Measurements from ENCODE around the gene STOML2. TPM values are rescaled to one million over a fixed set of nuclear protein-coding genes. Genes with fewer than 3 reads are reported as not detected.

The STOML2 gene
- total RNA-seq, 4 donors from 2014 or later: 77.6 to 108 (median 89.9) TPM

GRCh38 chr9:35078066-35078465, 24.9 kb downstream of the STOML2 start:
- ATAC-seq (ENCODE audit: low FRiP score) (no peak), DNase-seq (ENCODE audit: low spot score) (no peak)
- TF ChIP-seq CTCF (IDR thresholded peaks at IDR 0.05): no peak

- no peak for TF ChIP-seq CTCF (IDR thresholded peaks at IDR 0.05)
- no peak for ATAC-seq (ENCODE audit: low FRiP score)
- DNase-seq (ENCODE audit: low spot score): no peak
Observed at GRCh38 chr9:35076848-35077247, 26.1 kb downstream of the STOML2 start.

DNA sequence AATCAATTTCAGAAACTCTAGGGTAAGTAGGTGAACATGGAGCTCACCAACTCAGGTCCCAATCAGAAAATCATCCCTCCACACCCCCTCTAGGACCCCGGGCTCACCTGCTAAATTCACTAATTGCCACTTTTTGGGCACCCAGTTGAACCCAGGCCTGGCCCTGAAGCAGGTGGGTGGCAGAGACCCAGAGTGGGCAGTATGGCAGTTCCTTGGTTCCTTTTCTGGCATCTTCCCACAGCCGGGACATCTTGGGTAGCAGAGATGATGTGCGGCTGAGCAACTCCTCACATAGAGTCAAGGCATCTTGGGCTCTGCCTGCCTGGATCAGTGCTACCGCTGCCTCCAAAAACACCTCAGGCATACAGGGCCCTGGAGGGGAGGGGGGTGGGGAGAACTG, 27.6 kb downstream of the STOML2 start:
- DNase-seq (ENCODE audit: low spot score) (no peak), ATAC-seq (ENCODE audit: low FRiP score) (no peak)
- no peak for TF ChIP-seq CTCF (IDR thresholded peaks at IDR 0.05)

- DNase-seq (ENCODE audit: low spot score): no peak
- no peak for ATAC-seq (ENCODE audit: low FRiP score)
- no peak for TF ChIP-seq CTCF (IDR thresholded peaks at IDR 0.05)
Observed at GRCh38 chr9:35074791-35075190, 28.1 kb downstream of the STOML2 start.

DNA sequence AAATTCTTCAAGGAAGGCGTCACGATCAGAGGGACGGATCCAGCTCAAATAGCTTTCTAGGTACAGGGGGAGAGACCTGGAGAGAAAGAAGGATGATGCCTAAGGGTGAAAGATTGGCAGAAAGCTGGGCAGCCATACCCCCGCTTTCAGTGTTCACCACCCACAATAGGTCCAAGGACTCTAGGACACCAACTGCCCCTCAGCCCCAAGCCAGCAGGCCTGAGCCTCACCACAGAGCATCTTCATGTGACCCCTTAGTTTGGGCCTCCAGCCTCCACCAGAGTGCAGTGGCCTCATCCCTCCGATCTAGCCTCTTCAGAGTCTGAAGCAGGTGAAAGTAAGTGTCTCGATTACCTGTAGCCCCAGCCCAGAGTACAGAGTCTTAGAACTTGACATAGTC, 28.8 kb downstream of the STOML2 start:
- no peak for DNase-seq (ENCODE audit: low spot score)
- no peak for ATAC-seq (ENCODE audit: low FRiP score)
- TF ChIP-seq CTCF (IDR thresholded peaks at IDR 0.05): no peak

DNA sequence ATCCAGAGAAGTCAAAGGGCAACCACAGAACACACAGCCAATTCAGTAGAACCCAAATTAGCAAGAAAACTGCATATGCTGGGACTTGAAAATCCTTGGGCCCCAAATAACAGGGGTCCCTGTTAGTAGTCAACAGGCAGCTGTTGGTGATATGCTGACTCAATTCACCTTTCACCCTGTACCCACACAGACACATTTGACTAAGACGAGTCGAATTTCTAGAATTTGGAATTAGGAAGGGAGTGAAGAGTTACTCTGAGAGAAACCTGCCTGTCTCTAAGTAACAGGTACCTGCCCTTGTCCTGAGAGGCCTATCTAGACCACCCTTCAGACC, 29.7 kb downstream of the STOML2 start:
- ATAC-seq (ENCODE audit: low FRiP score) (no peak), DNase-seq (ENCODE audit: low spot score) (no peak)
- TF ChIP-seq CTCF (IDR thresholded peaks at IDR 0.05): no peak

- no peak for TF ChIP-seq CTCF (IDR thresholded peaks at IDR 0.05)
- DNase-seq (ENCODE audit: low spot score) (peak; percentile 81), ATAC-seq (ENCODE audit: low FRiP score) (peak; percentile 96)
Observed at GRCh38 chr9:35072461-35073278, 30.3 kb downstream of the STOML2 start, which contains the start of gene VCP. TSS of gene VCP (minus strand) at chr9:35072625. CDS start at chr9:35072353, 272 bp downstream.

All from omental fat pad (tissue), 4 donors.